ENCODE measurements around the gene DSP. TPM values are rescaled to one million over a fixed set of nuclear protein-coding genes. Genes with fewer than 3 reads are reported as not detected.

Gene DSP
- total RNA-seq, 1 donor from 2014 or later: 7.2 TPM

DNA sequence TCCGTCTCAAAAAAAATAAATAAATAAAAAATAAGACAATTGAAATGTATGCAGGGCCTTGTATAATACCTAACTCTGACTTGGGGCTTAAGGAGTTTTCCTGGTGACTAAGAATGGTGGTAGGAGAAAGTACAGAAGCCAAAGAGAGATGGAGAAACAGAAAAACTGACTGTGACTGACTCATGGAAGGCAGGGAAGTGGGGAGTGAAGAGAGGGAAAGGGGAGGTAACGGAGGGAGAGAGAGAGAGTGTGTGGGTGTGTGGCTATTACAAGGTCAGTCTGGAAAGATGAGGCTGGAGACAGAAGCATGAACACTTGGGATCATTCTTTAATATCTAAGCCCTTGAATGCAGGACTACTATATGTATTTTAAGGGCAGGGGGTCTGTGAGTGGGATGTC lies 87.0 kb downstream of the DSP start:
- Histone ChIP-seq H3K27me3 (no peaks in the 10 kb centered on the region), H3K4me1 (no peaks in the 10 kb centered on the region), H3K4me3 (no peak overlapping the region), H3K9me3 (no peaks in the 10 kb centered on the region), H3K27ac (no peak overlapping the region), H3K36me3 (no peaks in the 10 kb centered on the region)
- intact Hi-C loops (cut with DNase I): no loop called here
- DNase-seq (ENCODE audit: low spot score in 2 of 2): no peak
- TF ChIP-seq, protein P1, sequence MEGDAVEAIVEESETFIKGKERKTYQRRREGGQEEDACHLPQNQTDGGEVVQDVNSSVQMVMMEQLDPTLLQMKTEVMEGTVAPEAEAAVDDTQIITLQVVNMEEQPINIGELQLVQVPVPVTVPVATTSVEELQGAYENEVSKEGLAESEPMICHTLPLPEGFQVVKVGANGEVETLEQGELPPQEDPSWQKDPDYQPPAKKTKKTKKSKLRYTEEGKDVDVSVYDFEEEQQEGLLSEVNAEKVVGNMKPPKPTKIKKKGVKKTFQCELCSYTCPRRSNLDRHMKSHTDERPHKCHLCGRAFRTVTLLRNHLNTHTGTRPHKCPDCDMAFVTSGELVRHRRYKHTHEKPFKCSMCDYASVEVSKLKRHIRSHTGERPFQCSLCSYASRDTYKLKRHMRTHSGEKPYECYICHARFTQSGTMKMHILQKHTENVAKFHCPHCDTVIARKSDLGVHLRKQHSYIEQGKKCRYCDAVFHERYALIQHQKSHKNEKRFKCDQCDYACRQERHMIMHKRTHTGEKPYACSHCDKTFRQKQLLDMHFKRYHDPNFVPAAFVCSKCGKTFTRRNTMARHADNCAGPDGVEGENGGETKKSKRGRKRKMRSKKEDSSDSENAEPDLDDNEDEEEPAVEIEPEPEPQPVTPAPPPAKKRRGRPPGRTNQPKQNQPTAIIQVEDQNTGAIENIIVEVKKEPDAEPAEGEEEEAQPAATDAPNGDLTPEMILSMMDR (IDR thresholded peaks at IDR 0.05): no peak

DNA sequence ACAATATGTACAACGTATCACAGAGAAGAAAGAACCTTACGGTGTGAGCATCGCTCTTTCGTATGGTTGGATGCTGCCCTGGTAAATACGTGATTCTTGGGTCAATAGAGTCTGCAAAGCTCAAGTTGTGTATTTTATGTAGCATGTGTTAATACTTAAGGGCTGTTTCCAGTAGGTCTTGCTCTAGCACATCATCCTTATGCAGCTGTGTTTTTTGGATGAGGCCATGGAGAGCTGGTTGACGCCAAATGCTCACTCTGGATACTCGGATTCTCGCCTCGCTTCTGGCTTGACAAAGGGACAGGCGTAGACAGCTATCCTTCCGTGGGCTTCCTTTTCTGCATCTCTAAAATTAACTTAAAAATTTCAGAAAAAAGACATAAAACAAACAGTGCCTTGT lies 87.4 kb downstream of the DSP start:
- DNase-seq (ENCODE audit: low spot score in 2 of 2): no peak
- no peak overlapping the region for H3K27ac ChIP-seq
- H3K4me3 ChIP-seq: no peak overlapping the region
- intact Hi-C loops (cut with DNase I): no loop called here
- H3K9me3 ChIP-seq: no peaks in the 10 kb centered on the region
- no peaks in the 10 kb centered on the region for H3K36me3 ChIP-seq
- no peaks in the 10 kb centered on the region for H3K27me3 ChIP-seq
- TF ChIP-seq, protein P1 (IDR thresholded peaks at IDR 0.05): no peak
- H3K4me1 ChIP-seq: no peaks in the 10 kb centered on the region

DNA sequence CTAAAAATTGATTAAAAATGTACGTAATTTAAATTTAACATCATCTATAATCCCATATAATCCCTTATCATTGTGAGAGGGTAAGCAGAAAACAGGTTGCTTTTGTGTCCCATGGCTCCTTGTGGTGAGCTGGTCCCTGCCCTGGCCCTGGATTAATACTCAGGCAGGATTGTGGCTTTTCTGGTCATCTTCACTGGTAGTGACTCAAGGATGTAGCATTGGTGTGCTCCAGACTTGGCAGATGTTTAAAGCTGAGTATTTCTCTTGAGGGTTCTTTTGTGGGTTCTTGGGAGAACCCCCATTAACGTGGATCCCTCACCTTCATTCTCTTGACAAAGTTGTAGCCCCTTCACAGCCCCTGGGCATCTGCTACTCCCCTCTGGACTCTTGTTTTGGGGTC lies 87.8 kb downstream of the DSP start:
- DNase-seq (ENCODE audit: low spot score in 2 of 2): no peak
- intact Hi-C loops (cut with DNase I): no loop called here
- TF ChIP-seq, protein P1 (IDR thresholded peaks at IDR 0.05): no peak
- Histone ChIP-seq H3K27ac (no peak overlapping the region), H3K4me1 (no peaks in the 10 kb centered on the region), H3K36me3 (no peaks in the 10 kb centered on the region), H3K27me3 (no peaks in the 10 kb centered on the region), H3K9me3 (no peaks in the 10 kb centered on the region), H3K4me3 (no peak overlapping the region)

DNA sequence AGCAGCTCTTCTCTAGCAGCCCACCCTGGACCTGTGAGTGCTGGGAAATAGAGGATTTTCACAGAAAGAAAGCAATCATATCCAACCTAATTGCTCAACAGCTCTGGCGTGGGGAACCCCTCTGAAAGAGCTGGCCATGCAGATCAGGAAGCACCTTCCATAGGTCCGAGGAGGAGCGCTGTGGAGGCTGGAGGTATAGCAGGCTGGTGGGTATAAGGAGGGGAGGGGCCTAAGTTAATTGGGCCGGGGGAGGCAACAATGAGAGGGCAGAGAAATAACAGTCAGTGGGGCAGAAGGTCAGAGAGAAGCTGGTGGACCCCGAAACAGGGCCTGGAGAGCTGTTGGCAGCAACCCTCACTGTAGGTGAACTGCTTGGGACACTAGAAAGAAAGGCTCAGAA lies 89.3 kb downstream of the DSP start:
- TF ChIP-seq, protein P1 (IDR thresholded peaks at IDR 0.05): no peak
- Histone ChIP-seq H3K36me3 (no peaks in the 10 kb centered on the region), H3K4me1 (no peaks in the 10 kb centered on the region), H3K9me3 (no peaks in the 10 kb centered on the region), H3K4me3 (no peak overlapping the region), H3K27ac (no peak overlapping the region), H3K27me3 (no peaks in the 10 kb centered on the region)
- no peak for DNase-seq (ENCODE audit: low spot score in 2 of 2)
- intact Hi-C loops (cut with DNase I): no loop called here

DNA sequence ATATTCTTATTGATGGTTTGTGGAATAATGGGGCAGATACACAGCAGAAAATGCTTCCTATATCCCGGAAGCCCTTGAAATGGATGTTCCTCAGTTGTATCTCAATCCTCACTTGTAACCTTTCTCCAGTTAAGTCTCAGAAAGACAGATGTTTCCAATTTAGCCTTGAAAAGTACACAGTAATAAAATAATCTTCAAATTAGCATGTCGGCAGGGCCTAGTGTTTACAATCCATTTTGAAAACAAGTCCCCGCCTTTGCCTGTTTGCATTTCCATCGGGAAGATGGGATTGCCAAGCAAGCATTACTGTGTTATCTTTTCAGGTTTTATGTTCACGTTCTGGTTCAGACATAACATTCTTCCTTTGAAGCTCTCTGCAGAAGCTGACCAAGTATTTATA lies 90.0 kb downstream of the DSP start:
- intact Hi-C loops (cut with DNase I): no loop called here
- Histone ChIP-seq H3K9me3 (no peaks in the 10 kb centered on the region), H3K4me1 (no peaks in the 10 kb centered on the region), H3K27ac (no peak overlapping the region), H3K4me3 (no peak overlapping the region), H3K36me3 (no peaks in the 10 kb centered on the region), H3K27me3 (no peaks in the 10 kb centered on the region)
- no peak for DNase-seq (ENCODE audit: low spot score in 2 of 2)
- TF ChIP-seq, protein P1 (IDR thresholded peaks at IDR 0.05): no peak
